KMS-11 (cell line): ENCODE measurements around the gene TTC14.

ENCODE experiments used
- H2AFZ ChIP-seq: fragments of 200-600 bp; sonication (generic); 2 replicates; pipeline ENCODE4 v1.6.1; 2016; ENCODE audit warnings: antibody characterized with exemption, mixed run types, low read depth
- H3K27ac ChIP-seq: fragments of 200-600 bp; sonication (generic); 2 replicates; pipeline ENCODE4 v1.6.1; 2016; ENCODE audit warnings: mild to moderate bottlenecking, mixed run types
- H3K27me3 ChIP-seq: fragments of 200-600 bp; sonication (generic); 2 replicates; pipeline ENCODE4 v1.6.1; 2017; ENCODE audit warnings: mild to moderate bottlenecking, low read depth, mixed run types, moderate library complexity; ENCODE audit not compliant: insufficient read depth
- H3K36me3 ChIP-seq: fragments of 200-600 bp; sonication (generic); 2 replicates; pipeline ENCODE4 v1.6.1; 2017; ENCODE audit warnings: mild to moderate bottlenecking, mixed run types; ENCODE audit not compliant: insufficient read depth
- H3K4me1 ChIP-seq: fragments of 200-600 bp; sonication (generic); 2 replicates; pipeline ENCODE4 v1.6.1; 2016; ENCODE audit warnings: mild to moderate bottlenecking, low read depth, mixed run types; ENCODE audit not compliant: poor library complexity, severe bottlenecking
- H3K4me2 ChIP-seq: fragments of 200-600 bp; sonication (generic); 2 replicates; pipeline ENCODE4 v1.7.0; 2016; ENCODE audit warnings: mild to moderate bottlenecking, mixed run types
- H3K4me3 ChIP-seq: fragments of 200-600 bp; sonication (generic); IDR thresholded peaks from 2 replicates; pipeline ENCODE4 v1.6.1; 2017; ENCODE audit warnings: low read depth, low read length, mixed read lengths; ENCODE audit not compliant: insufficient read depth
- H3K79me2 ChIP-seq: fragments of 200-600 bp; sonication (generic); 2 replicates; pipeline ENCODE4 v1.6.1; 2016; ENCODE audit warnings: low read depth, mixed run types; ENCODE audit not compliant: insufficient read depth
- H3K9ac ChIP-seq: fragments of 200-600 bp; sonication (generic); 2 replicates; pipeline ENCODE4 v1.6.1; 2016; ENCODE audit warnings: mild to moderate bottlenecking, mixed run types
- H4K20me1 ChIP-seq: fragments of 200-600 bp; sonication (generic); 2 replicates; pipeline ENCODE4 v1.6.1; 2016; ENCODE audit warnings: mild to moderate bottlenecking, mixed run types; ENCODE audit not compliant: insufficient read depth
- CTCF ChIP-seq: fragments of 200-600 bp; sonication (generic); conservative IDR thresholded peaks from 2 replicates; pipeline ENCODE4 v1.6.1; 2017; ENCODE audit warnings: low read depth, mild to moderate bottlenecking, antibody characterized with exemption, low read length, moderate library complexity, mixed read lengths

The TTC14 gene

GRCh38 chr3:180624714-180625113 lies 22.8 kb downstream of the TTC14 start:
- peaks cover 13% of the 10 kb centered on the region for H3K4me1 ChIP-seq
- no peak overlapping the region for H3K9ac ChIP-seq
- H2AFZ ChIP-seq: no peak overlapping the region
- H3K27ac ChIP-seq: no peak overlapping the region
- TF ChIP-seq CTCF: no peak
- H3K27me3 ChIP-seq: no peaks in the 10 kb centered on the region
- H3K79me2 ChIP-seq: no peaks in the 10 kb centered on the region
- no peaks in the 10 kb centered on the region for H3K36me3 ChIP-seq
- no peak overlapping the region for H3K4me3 ChIP-seq
- H4K20me1 ChIP-seq: no peaks in the 10 kb centered on the region
- H3K4me2 ChIP-seq: no peak overlapping the region

DNA sequence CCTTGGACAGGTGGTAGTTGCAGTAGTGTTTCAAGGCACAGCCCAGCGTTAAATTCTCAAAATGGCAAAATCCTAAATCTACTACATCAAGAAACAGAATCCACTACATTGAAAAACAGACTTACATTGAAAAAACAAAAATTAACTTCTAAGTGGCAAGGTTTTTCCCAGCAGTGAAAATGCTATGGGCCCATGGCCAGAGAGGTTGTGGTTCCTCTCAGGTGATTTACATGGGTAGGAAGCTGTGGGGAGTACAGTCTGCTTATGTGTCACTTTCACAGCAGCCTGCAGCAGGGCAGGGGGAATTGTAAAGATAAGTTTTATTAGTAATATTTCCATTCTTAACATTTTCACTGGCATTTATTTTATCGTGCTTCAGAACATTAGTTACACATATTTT lies 24.9 kb downstream of the TTC14 start:
- peaks cover 13% of the 10 kb centered on the region for H3K4me1 ChIP-seq
- H3K27ac ChIP-seq: no peak overlapping the region
- H3K79me2 ChIP-seq: no peaks in the 10 kb centered on the region
- TF ChIP-seq CTCF: no peak
- no peak overlapping the region for H3K9ac ChIP-seq
- no peak overlapping the region for H3K4me2 ChIP-seq
- H3K27me3 ChIP-seq: no peaks in the 10 kb centered on the region
- H4K20me1 ChIP-seq: no peaks in the 10 kb centered on the region
- H3K36me3 ChIP-seq: no peaks in the 10 kb centered on the region
- no peak overlapping the region for H3K4me3 ChIP-seq
- H2AFZ ChIP-seq: no peak overlapping the region

GRCh38 chr3:180630371-180630770 lies 28.4 kb downstream of the TTC14 start:
- Histone ChIP-seq H3K27ac (no peak overlapping the region), H3K79me2 (no peaks in the 10 kb centered on the region), H3K4me1 (peaks cover 3% of the 10 kb centered on the region), H3K9ac (no peak overlapping the region), H4K20me1 (no peaks in the 10 kb centered on the region), H3K27me3 (no peaks in the 10 kb centered on the region), H3K4me2 (no peak overlapping the region), H2AFZ (no peak overlapping the region), H3K36me3 (no peaks in the 10 kb centered on the region), H3K4me3 (no peak overlapping the region)
- TF ChIP-seq CTCF: no peak

DNA sequence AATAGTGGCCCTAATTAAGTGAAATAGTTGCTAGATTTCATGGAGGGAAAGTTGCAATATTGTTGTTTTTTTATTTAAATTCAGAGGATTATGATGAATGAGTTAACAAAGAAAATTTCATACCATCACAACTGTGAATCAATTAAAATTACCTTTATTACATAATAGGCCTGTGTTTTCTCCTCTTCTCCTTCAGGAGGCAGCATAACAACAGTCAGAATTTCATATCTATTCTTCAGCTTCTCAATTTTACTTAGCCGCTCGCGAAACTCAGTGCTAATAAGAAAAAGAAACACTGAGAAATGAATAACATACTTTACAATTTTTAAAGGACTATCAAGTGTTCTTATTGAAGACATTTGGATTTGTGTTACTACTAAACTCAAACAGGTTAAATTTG lies 29.4 kb downstream of the TTC14 start:
- Histone ChIP-seq H4K20me1 (no peaks in the 10 kb centered on the region), H3K9ac (no peak overlapping the region), H3K27me3 (no peaks in the 10 kb centered on the region), H3K4me1 (peaks cover 3% of the 10 kb centered on the region), H3K4me2 (no peak overlapping the region), H2AFZ (no peak overlapping the region), H3K36me3 (no peaks in the 10 kb centered on the region), H3K79me2 (no peaks in the 10 kb centered on the region), H3K4me3 (no peak overlapping the region), H3K27ac (no peak overlapping the region)
- no peak; the same call in 1 of the 2 replicates for TF ChIP-seq CTCF
